ENCODE data around the gene CFAP54.

Gene CFAP54

GRCh38 chr12:96831346-96831745, 342.0 kb downstream of the CFAP54 start:
- no peak for DNase-seq

- DNase-seq: no peak
Observed at GRCh38 chr12:96846293-96846692, 356.9 kb downstream of the CFAP54 start.

GRCh38 chr12:96850676-96851075, 361.3 kb downstream of the CFAP54 start:
- DNase-seq: no peak

GRCh38 chr12:96858162-96858561, 368.8 kb downstream of the CFAP54 start:
- no peak for DNase-seq

GRCh38 chr12:96861656-96862055, 372.3 kb downstream of the CFAP54 start:
- no peak for DNase-seq

- no peak for DNase-seq
Observed at GRCh38 chr12:96862326-96862725, 372.9 kb downstream of the CFAP54 start.

GRCh38 chr12:96864335-96864734, 375.0 kb downstream of the CFAP54 start:
- no peak for DNase-seq

GRCh38 chr12:96866801-96867590, 377.6 kb downstream of the CFAP54 start:
- DNase-seq: no peak

- DNase-seq: no peak
Observed at GRCh38 chr12:96870946-96871345, 381.6 kb downstream of the CFAP54 start.

- DNase-seq: no peak
Observed at GRCh38 chr12:96872961-96873360, 383.6 kb downstream of the CFAP54 start.

- no peak for DNase-seq
Observed at GRCh38 chr12:96874211-96874610, 384.8 kb downstream of the CFAP54 start.

GRCh38 chr12:96876966-96877365, 387.6 kb downstream of the CFAP54 start:
- DNase-seq: no peak

GRCh38 chr12:96878704-96879103, 389.3 kb downstream of the CFAP54 start:
- no peak for DNase-seq

- no peak for DNase-seq
Observed at GRCh38 chr12:96879301-96879700, 389.9 kb downstream of the CFAP54 start.

- no peak for DNase-seq
Observed at GRCh38 chr12:96880220-96880619, 390.8 kb downstream of the CFAP54 start.

GRCh38 chr12:96881608-96882007, 392.2 kb downstream of the CFAP54 start:
- no peak for DNase-seq

GRCh38 chr12:96882862-96883261, 393.5 kb downstream of the CFAP54 start:
- DNase-seq: no peak

GRCh38 chr12:96883571-96883970, 394.2 kb downstream of the CFAP54 start:
- DNase-seq: no peak

GRCh38 chr12:96886998-96887677, 397.8 kb downstream of the CFAP54 start:
- no peak for DNase-seq

GRCh38 chr12:96889273-96889933, 400.0 kb downstream of the CFAP54 start:
- no peak for DNase-seq

- DNase-seq: no peak
Observed at GRCh38 chr12:96890331-96890730, 401.0 kb downstream of the CFAP54 start.

GRCh38 chr12:96892104-96892503, 402.7 kb downstream of the CFAP54 start:
- DNase-seq: no peak

GRCh38 chr12:96897421-96897820, 408.0 kb downstream of the CFAP54 start:
- DNase-seq: no peak

- no peak for DNase-seq
Observed at GRCh38 chr12:96901175-96901574, 411.8 kb downstream of the CFAP54 start.

Measured in activated gamma-delta T cell treated with Interleukin-2 at 50 U/mL for 16 hours (primary cell).